Measurements from ENCODE around the gene KDM3A.
"Not testable (repeated sequence)": the region's sequence is repeated elsewhere in the genome, so short reads cannot be mapped to it uniquely, and the experiment has no call there.

Gene KDM3A

DNA sequence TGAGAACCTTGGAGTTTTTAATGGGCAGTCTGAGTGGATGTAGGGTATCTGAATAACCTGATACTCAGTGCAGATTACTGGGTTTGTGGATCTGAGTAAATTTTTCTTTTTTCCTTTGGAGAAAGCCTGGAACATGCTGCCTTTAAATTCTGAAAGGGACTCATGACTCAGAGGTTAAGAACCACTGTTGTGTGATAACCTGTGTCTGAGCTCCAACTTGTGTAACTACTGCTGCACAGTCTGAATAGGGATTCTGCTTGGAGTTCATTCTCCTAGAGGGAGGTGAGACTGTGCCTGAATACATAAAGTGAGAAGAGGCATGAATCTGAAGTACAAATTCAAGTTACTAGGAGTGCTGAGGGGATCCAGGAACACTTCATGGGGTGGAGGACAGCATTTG lies 36.2 kb downstream of the KDM3A start:
- no peak for DNase-seq

DNA sequence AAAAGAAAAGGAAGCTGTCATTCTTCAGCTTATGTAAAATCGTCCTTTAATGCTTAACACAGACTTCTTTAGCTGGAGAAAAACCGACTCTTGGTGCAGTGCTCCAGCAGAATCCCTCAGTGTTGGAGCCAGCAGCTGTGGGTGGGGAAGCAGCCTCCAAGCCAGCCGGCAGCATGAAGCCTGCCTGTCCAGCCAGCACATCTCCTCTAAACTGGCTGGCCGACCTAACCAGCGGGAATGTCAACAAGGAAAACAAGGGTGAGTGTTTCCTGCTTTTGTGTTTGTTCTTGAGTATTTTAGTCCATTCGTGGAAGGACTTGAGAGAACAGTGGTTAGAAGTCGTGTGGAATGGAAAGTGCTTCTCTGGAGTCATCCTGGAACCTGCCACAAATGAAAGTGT lies 38.9 kb downstream of the KDM3A start:
- no peak for DNase-seq

DNA sequence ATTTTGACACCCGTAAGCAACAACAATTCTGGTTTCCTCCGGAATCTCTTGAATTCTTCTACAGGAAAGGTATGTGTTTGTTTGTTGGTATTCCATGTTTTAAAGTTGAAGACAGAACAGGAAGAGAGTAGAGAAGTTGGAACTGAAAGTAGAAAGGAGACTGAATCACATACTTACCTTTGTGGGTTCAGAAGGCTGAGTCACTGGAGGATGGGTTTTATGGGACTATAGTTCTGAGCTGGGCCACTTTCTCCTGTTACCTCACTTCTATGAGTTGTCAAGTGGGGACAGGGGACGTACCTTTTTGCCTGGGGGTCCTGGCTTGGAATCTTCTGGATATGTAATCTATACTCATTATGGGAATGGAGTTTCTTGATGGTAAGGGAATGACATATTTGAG lies 40.9 kb downstream of the KDM3A start:
- no peak for DNase-seq

DNA sequence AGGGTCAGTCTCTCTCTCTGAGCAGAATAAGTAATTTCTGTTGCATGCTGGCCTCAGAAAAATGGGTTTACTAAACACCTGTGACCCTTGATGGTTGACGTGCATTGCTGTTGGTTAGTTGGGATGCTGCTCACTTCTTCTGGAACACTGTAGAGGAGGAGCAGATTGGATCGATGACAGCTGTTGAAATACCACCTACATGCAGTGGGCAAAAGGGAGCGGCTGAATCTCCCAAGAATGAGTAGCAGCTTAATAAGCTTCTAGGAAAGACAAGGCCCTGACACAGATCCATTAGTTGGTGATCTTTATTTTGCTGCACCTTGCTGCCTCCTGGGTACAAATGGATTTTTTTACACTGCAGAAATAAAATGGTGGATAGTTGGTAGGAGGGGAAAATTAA lies 43.2 kb downstream of the KDM3A start:
- DNase-seq: no peak

DNA sequence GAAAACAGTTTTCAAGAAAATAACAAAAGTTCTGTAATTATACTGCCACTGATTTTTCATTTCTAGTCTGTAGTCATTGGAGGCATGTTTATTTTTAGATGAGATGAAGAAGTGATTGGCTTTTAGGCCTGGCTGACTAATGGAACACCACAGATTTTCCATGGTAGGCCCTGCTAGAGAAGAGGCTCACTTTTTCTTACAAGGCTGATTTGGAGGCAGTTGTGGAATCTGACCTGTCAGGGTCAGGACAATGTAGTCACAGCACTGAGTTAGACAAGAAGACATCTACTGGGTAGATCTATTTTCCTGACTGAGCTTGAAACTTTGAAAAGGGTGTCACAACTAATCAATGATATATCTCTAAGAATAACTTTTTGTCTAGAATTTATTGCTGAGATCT lies 43.9 kb downstream of the KDM3A start:
- DNase-seq: no peak

DNA sequence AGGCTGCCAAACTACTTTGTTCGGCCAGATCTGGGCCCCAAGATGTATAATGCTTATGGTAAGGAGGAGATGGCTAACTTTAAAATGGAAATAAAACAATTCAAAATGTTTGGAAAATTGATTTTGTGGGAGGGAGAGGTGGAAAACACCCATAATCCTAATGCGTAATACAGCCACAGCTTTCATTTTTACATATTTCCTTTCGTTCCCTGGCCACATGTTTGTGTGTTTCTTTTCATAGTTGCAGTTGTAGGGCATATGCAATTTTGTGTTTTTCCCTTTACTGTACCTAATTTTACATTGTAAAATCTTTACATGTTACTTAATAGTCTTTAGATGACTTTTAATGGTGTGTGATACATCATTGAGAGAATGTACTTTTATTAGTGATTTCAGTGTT lies 44.6 kb downstream of the KDM3A start:
- no peak for DNase-seq

DNA sequence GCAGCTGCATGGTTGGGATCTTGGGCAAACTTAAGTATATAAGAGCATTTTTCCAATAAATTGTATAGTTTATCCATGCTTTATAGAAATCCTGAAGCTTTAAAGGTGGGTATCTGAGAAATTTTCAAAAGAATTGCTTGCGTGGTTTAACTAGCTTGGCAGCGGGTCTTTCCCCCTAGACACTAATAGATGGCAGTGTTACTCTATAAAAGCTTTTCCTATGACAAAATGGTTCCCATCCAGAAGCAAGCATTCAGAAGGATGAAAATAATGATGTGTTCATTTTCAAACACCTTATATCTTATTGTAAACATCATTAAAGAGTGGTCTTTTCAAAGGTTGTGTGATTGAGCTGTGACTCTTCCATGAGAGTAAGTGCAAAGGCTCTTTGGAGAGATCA lies 45.9 kb downstream of the KDM3A start:
- DNase-seq: no peak

DNA sequence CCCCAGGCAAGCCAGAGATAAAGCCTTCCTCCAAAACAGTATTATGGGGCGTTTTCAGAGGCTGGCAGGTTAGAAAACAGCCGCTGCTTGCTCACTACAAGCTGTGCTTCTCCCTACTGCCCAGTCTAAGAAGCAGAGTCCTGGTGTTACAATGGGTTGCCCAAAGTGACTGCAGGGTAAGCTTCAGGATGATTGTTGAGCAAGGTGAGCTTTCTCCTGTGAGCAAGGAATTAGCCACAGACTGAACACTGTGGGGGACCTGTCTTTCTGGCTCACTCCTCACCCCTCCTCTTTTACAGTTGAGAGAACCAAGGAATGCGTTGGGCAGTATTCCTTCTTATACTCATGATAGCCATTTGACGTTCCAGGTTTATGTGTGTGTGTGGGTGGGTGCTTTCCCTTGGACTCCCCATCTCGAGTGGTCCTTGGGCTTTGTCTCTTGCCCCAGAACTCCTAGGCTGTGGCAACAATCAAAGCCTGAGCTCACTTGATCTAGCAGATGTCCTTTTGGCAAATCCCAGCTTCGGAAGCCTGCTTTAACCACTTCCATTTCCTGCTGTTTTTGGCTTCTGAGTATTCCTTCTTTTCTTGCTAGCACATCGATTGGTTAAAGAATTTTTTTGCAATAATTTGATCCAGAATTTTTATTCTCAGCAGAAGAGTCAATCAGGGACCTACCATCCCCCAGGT lies 47.5 kb downstream of the KDM3A start:
- DNase-seq: no peak

DNA sequence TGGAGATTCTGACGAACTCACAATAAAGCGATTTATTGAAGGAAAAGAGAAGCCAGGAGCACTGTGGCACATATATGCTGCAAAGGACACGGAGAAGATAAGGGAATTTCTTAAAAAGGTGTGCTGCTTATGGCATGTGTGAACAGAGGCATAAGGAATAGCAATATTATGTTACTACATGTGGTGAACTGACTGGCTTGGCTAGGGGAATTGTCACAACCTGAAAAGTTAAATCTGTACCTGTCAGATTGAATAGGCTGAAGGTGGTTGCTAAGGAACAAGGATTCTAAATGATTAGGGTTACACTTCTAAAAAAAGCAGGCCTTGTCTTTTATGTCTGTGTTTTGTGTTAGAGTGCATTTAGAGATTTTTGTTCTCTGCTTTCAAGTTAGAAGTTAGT lies 48.4 kb downstream of the KDM3A start:
- DNase-seq: no peak

DNA sequence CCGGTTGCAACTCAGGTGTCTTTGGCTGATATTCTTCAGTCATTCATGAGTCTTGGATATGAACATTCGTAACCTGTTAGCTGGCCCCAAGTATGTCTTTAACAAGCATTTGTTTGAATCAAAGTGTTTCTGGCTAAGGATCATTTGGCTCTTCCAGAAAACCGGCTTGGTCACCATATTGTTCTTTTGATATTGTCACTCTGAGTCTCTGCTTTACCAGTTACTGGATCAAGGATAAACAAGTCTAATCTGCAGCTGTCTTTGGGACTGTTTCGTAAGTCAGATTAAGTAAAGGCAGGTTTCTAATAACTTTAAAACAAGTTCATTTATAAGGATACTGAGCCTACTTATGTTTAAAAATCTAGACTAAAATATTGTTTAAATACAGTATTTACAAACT lies 49.1 kb downstream of the KDM3A start:
- DNase-seq: no peak

DNA sequence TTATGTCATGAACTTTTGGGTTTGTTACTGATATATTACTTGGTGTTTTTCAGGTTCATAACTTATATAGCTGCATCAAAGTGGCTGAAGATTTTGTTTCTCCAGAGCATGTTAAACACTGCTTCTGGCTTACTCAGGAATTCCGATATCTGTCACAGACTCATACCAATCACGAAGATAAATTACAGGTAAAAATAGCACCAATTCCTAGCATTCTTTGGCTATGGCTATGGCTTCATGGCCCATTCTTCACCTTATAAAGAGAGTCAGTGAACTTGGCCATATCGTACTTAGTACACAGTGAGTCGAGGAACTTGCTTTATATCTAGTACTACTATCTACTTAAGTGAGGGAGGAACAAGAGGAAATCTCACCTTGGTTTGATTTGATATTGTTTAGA lies 49.9 kb downstream of the KDM3A start:
- DNase-seq: no peak

DNA sequence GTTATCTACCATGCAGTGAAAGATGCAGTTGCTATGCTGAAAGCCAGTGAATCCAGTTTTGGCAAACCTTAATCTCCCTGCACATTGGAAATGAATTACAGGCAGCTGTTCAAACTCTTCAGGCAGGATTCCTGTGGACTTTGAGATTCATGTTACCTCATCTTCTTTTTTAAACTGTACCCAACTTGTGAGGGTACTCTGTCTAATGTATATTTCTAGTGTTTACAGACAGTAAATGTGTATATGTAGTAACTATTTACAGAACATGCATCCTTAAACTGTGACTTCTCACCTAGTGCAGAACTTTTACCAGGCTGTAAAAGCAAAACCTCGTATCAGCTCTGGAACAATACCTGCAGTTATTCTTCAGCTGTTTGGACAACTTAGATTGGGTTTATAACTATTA lies 50.9 kb downstream of the KDM3A start:
- DNase-seq: no peak

DNA sequence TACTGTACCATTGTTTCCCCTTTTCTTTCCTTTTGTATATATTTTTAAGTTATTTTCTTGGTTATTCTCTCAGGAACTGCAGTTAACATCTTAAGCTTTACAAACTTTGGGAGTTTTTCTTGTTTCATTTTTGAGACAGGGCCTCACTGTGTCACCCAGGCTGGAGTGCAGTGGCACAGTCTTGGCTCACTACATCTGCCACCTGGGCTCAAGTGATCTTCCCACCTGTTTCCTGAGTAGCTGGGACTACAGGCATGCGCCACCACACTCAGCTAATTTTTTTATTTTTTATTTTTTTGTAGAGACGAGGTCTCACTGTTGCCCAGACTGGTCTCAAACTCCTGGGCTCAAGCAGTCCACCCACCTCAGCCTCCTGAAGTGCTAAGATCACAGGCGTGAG lies 55.2 kb downstream of the KDM3A start:
- DNase-seq: not testable (repeated sequence)

DNA sequence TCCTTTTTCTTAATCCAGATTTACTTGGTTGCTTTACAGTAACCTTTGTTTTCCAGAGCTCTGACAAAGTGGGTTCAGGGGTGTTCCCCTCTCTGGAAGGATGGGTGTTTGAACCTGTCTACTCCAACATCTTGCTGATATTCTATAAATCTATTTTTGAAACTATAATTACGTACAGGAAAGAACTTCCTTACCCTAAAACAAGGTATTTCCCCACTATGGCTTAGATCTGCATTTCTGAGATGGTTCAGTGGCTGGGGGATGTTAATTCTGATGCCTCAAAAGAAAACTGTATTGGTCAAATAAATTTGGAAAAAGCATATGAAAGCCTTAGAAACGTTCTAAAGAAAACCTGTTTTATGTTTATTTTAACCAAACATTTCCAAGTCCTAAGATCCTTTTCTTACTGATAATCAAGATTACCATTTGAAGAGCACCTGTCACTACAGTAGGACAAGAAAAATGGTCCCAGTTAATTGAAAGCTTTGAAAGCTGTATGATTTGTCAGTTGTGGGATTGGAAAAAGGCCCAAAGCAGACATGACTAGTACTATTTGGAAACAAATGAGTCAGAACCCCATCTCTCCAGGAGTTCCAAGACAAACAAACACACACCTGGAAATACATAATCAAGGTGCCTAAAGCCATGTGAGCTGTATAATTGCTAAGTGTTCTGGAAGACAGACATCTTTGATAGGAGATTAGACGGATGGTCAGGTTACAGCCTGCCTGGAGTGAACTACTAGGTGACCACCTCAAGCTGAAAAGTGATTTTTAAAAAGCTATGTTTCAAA lies 57.5 kb downstream of the KDM3A start:
- no peak for DNase-seq

DNA sequence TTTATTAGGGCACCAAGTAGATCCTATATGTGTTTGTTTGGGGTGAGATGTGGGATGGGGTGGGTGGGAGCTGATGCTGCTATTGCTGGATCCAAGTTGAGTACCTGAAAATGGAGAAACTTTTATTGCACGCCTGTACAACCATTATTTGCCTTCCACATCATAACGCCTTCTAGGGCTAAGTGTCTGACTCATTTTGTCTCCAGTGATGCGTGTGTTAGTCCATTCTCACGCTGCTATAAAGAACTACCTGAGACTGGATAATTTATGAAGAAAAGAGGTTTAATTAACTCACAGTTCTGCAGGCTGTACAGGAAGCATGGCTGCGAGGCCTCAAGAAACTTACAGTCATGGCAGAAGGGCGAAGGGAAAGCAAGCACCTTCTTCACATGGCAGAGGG lies 58.2 kb downstream of the KDM3A start:
- DNase-seq: no peak

DNA sequence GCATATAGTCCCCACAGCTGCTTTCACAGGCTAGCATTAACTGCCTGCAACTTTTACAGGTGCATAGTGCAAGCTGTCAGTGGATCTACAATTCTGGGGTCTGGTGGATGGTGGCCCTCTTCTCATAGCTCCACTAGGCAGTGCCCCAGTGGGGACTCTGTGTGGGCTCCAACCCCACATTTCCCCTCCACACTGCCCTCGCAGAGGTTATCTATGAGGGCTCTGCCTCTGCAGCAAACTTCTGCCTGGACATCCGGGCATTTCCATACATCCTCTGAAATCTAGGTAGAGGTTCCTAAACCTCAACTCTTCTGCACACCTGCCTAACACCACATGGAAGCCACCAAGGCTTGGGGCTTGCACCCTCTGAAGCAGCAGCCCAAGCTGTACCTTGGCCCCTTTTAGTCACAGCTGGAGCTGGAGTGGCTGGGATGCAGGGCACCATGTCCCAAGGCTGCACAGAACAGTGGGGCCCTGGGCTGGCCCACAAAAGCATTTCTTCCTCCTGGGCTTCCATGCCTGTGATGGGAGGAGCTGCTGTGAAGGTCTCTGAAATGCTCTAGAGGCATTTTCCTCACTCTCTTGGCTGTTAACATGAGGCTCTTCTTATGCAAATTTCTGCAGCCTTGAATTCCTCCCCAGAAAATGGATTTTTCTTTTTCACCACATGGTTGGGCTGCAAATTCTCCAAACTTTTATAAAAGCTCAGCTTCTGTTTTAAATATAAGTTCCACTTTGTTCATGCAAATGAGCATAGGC lies 59.3 kb downstream of the KDM3A start:
- DNase-seq: no peak

DNA sequence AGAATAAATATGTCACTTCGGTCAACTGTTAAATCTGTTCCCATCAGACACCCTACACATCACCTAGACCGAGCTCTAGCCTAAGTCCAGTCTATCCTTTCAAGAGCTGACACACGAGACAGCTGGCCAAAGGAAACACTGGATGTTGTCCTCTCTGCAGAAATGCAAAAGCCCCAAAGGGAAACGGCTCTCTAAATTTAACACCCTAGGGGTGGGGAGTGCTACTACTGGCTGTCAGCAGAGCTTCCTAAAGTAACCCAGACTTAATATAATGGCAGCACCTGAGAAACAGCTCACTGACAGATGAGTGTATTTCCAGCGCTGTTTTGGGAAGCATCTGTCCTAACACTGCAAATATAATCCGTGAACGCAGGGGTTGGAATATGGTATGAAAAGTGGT lies 66.4 kb downstream of the KDM3A start:
- DNase-seq: no peak

DNA sequence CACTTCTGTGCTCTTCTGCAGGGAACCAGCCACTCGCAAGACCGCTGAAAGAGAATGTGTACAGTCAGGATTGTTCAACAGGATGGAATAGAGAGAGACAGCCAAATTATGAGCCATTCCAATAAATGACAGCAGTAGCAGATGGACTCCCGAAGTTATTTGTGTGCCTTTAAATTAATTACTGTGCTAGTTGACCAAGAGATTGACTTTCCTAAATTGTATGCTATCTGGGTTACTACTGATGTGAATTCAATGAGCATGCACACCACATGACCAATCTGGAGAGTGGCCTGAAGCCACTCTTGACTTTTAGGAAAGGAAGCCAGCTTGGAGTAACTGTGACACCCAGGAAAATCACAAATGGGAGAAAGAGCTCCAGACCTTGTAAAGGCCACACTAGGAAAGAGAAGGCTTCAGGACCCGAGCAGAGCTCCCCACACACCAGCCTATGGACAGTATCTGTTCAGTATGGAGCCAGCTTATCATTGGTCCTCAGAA lies 69.3 kb downstream of the KDM3A start:
- DNase-seq: no peak

DNA sequence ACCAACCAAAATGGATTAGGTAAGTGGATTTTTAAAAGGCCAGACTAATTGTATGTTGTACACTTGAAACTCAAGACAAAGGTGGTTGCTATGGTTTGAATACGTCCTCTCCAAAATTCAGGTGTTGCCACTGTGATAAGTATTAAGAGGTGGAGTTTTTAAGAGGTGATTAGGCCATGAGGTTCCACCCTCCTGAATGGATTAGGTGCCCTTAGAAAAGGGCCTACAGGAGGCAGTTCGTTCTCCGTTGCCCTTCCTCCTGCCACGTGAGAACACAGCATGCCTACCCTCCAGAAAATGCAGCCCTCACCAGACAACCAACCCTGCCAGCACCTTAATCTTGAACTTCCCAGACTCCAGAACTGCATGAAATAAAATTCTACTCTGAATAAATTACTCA lies 70.9 kb downstream of the KDM3A start:
- no peak for DNase-seq

DNA sequence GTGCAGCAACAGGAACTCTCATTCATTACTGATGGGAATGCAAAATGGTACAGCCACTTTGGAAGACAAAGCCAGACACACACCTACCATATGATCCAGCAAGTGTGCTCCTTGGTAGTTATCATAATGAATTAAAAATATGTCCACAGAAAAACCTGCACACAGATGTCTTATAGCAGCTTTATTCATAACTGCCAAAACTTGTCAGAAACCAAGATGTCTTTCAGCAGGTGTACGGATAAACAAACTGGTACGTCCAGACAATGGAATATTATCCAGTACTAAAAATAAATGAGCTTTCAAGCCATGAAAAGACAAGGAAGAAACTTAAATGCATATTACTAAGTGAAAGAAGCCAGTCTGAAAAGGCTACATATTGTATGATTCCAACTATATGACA lies 71.7 kb downstream of the KDM3A start:
- no peak for DNase-seq

DNA sequence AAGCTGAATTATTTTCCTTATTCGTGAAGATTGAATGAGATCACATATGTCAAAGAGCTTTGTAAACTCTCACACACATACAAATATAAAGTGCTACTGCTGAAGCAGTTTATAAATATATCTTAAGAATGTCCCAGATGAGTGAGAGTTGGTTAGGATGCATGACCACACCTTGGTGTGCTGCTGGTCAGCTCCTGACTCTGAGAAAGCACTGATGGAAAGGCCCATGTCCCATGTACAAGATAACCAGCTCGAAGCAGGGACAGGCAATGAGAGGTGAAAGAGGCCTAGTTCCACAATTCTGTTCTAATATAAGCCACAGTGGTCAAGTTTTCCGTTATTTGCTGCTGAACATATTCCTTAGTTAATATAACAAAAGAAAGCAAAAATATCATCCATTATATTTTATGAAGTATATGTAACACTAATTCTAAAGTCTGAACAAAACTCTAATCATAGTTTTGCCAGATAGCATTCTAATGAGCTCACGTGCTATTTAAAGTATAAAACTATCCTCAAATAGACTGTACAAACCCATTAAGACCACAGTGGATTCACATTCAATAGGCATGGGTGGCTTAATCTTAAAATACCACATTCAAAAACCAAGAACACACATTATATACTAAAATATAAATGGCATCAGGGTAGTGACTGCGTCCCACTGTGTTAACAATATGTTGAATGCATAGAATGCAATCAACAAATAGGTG lies 72.9 kb downstream of the KDM3A start:
- DNase-seq: no peak

DNA sequence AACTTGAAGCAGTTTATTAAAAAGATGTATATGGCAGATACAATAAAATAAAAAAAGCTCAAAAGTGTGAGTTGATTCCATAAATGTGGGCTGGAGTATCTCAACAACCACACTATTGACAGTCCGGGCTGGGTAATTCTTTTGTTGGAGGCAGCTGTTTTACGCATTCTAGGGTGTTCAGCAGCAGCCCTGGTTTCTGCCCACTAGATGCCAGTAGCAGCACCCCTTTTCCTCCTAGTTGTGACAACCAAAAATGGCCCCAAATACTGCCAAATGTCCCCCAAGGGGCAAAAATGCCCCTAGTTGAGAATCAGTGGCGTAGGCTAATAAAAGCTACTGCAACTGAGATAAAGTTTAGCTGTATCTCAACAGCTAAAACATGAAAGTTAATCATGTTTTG lies 77.3 kb downstream of the KDM3A start:
- DNase-seq: peak in 1 of 4 experiments; percentile 8

DNA sequence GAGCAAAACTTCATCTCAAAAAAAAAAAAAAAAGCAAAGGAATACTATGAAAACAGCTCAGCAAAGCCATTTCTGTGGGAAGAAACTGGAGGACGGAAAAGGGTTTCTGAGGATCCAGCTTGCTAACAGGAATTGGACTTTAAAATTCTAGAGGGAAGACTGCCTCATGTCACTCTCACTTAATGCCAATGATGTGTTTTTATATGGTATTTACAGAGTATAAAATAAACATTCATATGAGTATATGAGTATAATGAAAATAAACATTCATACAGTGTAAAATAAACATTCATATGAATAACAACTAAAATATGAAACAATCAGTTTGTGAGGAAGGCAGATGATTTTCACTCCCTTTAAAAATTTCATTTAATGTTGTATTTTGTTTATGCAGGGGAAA lies 78.2 kb downstream of the KDM3A start:
- DNase-seq: no peak
